NCI-H1417 treated with DMSO at 0.1 percent for 48 hours (cell line): ENCODE measurements around the gene FATE1.

Experiments used
- DNase-seq: peaks from one replicate; lab custom pipeline; 2025; lab: John Stamatoyannopoulos, UW

FATE1 gene

DNA sequence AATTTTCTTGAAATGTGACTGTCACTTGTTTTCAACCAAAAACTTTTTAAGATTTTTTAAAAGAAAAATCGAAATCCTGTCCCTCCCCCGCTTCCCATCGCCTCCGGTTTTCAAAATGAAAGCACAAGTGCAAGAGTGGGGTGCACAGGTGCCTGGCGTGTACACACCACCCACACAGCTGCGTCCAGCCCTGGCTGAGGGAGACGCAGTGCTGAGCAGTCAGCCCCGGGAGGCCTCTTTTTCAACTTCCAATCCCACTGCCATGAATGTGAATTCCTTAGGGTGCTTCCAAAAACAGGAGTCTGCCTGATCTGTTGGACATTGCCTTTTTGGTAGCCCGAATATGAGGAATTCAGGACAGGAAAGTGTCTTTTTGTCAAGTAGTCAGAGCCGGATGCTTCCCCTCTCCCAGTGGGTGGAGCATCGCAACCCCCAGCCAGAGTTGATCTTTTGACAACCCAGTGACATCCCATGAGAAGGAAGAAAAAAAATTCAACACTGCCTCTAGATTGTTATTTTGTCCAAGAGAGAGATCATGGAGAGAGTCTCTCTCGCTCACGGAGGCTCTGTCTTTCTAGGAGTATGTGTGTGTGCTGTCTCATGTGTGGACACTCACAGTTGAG lies 11.7 kb upstream of the FATE1 start:
- no peak for DNase-seq

DNA sequence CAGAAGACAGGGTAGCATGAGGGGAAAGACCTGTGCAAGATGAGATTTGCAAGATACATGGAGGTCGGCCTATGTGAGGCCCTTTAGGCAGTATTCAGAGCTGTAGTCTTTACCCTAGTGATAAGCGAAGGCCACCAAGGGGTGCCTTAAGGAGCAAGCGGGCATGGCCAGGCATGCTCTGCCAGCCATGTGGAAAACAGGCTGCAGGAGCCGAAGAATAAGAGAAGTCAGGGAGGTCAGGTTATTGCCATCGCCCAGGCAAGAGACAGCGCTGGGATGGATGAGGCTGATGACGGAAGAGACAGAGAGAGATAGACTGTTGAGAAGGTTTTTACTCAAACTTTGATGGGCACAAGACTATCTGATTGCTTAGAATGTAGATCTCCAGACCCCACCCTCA lies 7.0 kb upstream of the FATE1 start:
- DNase-seq, result no peak

DNA sequence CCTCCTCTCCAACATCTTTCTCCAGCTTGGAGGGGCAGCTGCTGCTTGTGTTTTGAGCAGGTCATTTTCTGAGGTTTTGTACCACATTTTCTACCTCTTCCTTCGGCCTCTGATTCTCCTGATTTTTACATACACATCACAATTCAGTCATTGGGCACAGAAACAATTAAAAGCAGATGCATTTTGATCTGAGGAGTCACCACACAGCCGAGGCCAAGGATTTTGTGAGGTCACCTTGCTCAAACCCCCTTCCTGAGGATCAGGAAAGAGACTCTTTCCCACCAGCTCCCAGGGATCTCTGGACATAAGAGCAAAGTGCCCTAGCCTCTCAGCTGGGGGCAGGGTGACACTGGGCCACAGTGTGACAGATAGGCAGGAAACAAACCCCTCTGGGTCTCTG lies 5.4 kb upstream of the FATE1 start:
- DNase-seq, result no peak

DNA sequence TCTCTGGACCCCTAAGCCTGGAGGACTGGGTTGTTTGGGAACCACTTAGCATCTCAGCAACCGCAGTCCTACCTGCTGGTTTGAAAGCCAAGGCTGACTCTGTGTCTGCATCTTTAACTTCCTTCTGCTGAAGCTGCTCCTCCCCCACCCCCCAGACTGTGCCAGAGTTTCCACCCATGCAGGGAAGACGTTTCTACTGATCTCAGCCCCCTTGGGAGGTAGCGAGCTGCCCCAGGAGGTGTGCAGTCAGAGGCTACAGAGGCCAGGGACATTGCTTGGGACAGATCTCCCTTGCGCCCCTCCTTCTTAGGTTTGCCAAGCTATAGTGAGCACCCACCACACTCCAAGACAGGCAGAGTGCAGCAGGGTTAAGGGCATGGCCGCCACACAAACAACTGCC lies 4.7 kb upstream of the FATE1 start:
- no peak for DNase-seq

DNA sequence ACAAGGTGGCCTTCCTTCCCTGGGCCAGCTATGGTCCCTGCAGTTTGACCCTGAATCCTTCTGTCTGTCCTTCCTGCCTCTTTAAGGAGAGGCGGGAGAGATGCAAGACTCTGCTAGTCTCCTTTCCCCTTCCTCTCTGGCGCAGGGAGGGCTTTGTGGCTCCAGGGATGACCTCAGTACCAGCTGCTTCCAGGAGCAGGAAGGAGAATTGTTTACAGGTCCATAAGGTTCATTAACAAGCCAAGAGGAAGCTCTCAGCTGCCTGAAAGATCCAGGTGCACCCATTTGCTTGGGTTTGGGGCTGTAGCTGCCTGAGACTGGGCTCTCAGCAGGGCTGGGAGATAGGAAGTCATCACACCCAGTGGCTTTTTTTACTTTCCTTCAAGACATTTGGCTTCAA lies 4.0 kb upstream of the FATE1 start:
- no peak for DNase-seq

DNA sequence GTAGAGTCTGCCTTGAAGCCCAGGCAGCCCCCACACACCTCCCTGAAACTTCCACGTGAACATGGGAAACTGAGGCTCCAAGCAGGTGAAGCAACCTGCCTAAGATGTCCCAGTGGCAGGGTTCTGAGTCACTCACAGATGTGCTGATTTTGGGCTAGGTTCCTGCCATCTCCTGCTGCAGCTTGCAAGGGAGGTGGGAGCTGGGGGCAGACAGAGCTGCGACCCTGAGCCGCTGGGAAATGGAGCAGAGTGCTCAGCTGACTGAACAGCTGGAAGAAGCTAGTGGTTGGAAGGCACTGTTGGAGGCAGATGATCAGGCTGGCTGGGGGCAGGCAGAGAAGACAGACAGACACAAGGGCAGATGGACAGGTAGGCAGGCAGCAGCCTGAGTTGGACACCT lies 3.6 kb upstream of the FATE1 start:
- no peak for DNase-seq

DNA sequence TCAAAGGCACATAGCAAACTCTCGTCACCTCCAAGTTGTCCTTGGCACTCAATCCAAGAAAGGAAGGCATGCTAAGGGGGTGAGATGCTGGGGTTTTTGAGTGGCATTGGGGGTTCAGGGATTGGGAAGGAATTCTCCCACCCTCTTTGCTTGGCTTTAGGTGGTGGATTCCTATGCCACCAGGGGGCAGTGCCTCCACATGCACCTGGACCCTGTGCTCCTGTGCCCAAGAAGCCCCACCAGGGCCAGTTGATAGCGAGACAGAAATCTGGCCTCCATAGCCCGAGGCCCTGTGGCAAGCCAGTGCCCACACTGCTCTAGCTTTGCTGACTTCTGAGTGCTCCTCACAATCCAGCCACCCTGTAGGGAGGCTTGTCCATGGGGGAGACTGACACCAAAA lies 2.0 kb upstream of the FATE1 start:
- no peak for DNase-seq

DNA sequence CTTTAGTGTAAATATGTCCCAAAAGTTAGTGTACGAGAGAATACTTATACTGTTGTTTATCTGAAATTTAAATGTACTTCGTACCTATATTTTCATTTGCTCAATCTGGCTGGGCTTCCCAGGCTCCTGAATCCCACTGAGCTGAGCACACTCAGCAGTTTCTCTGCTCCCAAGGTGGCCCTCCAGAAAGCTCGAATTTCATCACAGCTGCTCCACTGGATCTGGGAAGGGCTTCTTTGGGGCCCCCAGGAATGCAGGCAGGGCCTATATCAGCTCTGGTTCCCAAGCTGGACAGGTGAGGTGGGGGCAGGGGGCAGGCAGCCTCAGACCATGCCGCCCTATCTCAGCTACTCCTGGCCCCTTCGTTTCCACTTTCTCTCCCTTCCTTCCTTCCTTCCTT lies 1.5 kb upstream of the FATE1 start:
- DNase-seq, result no peak

DNA sequence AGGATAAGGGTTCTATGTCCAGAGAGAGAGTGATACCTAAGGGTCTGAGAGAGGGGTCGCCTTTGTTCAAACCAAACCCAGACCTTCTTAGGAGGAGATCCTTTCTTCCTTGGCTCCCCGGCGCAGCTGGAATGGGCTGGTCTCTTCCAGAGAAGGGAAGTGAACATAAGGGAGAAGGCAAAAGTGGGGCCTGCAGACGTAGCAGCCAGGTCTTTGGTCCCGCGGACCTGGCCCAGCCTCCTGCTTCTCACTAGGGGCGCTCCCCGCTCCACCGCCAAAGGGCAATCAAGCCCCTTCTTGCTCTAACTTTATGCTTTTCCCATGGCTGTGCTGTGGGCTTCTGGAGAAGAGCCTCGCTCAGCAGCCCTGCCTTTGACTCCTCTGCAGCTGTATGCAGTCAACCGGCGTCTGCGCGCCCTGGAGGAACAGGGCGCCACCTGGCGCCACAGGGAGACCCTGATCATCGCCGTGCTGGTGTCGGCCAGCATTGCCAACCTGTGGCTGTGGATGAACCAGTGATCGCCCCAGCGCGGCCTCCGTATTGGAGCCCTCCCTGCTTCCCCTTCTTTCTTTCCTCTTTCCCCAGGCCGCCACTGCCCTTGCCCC lies 6.5 kb downstream of the FATE1 start:
- DNase-seq, result no peak

DNA sequence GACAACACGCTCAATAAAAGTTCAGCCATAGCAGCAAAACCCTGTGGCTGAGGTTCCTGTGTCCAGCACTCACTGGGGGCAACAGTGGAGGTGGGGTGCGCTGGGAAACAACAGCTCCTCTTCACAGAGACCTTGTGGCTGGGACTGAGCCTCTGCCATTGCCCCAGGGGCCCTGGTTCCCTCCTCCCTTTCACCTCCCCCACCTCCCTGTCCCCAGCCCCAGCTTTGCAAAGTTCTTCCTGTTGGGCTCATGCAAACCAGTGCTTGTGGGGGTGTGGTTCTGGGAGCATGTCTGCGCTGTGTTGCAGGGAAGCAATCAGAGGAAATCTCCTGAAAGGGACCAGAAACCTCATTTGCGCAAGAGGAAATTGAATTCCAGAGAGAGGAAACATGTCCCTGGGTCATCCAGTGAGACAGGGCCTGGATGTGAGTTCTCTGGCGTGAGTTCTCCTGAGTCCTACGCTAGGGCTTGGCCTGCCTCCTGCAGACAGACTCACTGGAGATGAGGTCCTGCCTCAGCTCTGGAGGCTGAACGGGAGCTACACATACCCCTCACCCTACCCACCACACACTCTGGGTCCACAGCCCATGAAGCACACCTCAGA lies 7.4 kb downstream of the FATE1 start:
- no peak for DNase-seq

DNA sequence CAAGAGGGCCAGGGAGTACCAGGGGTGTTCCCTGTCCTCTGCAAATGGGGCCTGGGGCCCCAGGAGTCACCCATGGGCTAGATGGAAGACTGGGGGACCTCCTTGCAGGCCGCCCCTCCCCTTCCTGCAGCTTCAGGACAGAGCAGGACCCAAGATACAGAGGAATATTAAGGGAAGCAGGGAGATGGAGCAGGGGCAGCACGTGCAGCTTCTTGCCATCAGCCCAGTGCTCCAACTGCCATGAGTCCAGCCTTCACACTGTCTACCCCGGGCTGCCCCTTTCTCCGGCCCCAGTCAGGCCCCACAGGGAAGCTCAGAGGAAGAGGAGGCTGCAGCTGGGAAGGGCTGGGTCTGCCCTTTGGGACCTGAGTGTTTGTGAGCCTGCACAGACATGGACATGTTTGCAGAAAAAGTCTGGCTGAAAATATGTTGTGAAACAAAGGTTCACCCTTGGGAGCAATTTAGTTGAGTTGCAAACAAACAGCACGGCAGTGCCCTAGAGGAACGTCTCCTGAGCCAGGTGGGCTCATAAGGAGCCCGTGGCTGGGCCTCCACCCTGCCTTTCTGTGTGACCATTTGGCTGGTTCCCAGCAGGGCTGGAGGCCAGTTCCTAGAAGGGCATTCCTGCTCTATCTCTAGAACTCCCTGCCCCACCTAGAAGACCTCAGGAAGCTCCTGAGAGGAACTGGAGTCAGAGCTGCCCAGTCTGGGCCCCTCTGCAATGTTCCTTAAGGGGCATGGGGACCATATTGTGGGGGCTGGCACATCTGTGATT lies 8.9 kb downstream of the FATE1 start:
- no peak for DNase-seq

DNA sequence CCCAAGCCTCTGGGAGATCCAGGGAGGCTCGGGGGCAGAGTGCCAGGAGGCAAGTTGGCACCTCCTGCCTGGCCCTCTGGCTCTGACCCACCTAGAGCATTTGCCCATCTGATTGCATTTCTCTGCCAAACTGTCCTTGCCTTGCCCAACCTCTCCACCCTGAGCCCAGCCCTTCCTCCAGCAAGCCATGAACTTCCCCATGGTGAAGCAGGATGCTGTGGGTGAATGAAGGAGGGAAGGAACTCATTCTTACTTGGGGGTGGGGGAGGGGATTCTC lies 9.4 kb downstream of the FATE1 start:
- DNase-seq, result no peak

DNA sequence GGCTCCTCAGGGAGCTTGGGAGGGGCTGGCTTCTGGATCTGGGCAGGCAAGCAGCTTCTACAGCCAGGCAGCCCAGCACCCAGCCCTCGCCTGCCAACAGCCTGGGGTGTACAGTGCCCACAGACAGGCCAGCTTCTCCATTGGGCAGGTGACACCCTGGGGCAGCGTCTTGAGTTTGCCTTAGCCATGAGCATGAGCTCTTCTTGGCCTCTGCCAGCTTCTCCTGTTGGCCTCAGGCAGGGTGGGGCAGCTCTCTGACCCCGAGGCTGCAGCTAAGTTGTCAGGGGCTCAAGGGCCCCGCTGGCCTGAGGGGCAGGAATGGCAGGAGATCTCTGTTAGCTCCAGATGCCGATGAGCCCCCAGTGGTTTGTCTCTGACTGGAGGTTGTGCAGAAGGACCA lies 10.9 kb downstream of the FATE1 start:
- no peak for DNase-seq

DNA sequence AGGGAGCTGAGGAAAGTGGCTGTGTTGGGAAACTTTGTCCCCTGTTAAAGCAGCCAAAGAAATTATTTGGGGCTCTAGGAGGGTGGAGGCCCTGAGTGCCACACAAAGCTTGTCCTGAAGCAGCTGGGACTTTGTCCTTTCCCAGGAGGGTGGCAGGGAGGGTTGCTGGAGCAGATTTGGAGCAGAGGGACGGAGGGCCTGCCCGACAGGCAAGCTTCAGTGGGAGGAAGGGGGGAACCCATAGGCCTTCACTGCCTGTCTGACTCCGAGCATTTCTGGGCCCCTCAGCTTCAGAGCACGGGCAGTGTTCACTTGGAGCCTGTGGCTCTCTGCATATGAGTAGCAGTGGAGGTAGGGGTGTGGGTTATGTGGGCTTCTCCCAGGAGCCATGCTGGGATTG lies 11.5 kb downstream of the FATE1 start:
- DNase-seq, result no peak

DNA sequence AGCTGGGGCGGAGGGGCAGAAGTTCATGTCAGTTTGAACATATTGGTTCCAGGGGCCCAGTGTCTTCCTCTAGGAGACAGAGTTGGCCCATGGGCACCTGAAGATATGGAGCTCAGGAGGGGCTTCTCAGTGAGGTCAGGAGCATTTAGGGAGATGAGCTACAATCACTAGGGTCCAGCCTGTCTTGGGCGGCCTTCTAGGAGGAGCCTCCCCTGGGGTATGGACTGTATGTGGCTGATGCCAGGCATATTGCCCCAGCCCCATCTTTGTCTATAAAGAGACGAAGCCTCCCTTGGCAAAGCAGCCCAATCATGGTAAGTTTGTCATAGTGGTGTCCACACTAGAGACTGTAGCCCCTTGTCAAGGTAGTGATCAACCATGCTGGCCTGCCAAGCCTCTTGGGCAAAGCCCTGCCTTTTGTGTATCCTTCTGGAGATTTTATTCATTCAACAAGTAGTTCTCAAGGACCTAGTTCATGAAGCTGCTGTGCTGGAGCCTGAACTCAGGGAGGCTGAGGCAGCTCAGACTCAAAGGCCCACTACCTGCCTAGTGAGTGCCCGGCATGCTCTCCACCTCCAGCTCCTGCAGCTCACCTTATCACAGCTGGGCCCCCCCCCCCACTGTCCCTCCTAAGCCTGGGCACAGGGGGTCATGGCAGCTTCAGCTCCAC lies 13.4 kb downstream of the FATE1 start:
- DNase-seq, result no peak

DNA sequence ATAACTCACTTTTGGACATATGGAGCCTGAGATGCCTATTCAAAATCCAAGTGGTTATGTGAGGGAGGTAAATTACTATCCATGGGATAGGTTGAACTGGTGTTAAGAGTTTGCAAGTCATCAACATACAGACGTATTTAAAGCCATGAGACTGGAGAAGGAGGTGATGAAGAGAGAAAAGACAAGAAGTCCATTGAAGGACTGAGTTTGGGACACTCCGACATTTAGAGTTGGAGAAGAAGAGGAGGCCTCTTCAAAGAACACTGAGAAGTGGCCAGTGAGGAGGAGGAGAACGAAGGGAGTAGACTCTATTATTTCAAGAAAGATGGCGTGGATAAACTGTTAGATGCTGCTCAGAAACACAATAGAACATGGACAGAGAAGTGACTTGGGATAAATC lies 18.6 kb downstream of the FATE1 start, which contains the start of gene CNGA2:
Gene CNGA2, plus strand, starts transcription at position 301 of the 400 bp plus-strand sequence. CDS start 3,738 bp downstream, outside the sequence.
- no peak for DNase-seq

DNA sequence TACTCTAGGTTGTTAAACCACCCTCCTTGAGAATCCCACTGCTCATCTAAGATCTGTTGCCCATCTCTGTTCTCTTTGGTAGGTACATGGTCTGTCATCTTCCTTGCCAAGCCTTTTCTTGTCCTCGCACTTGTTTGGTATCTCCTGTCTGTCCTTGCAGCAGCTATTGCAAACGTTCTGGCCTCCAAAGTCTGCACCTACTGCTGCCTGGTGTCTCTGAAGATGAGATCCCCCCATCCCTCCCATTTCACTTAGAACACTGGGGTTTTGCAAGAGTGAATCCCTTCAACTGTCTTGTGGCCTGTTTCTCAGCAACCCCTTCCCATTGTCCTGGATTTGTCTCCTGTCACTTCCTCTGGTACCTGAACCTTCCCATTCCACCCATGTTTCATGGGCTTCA lies 19.4 kb downstream of the FATE1 start:
- no peak for DNase-seq

DNA sequence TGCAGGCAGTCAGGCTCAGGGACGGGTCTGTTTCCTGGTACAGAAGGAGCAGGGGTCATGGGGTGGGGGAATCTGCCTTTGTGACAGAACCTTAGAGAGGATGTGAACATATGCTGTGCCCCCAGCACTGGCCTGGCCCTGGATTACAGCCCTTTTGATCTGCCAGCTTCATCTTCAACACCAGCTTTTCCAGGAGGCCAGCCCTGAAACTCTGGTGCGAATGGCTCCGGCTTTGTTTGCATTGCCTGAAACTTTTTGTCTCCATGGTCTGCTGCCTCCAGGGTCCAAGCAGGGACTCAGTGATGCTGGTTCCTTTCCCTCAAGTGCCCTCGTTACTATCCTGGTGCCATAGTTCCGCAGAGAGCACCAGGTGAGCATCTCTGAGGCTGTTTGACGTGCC lies 20.9 kb downstream of the FATE1 start:
- DNase-seq, result no peak

DNA sequence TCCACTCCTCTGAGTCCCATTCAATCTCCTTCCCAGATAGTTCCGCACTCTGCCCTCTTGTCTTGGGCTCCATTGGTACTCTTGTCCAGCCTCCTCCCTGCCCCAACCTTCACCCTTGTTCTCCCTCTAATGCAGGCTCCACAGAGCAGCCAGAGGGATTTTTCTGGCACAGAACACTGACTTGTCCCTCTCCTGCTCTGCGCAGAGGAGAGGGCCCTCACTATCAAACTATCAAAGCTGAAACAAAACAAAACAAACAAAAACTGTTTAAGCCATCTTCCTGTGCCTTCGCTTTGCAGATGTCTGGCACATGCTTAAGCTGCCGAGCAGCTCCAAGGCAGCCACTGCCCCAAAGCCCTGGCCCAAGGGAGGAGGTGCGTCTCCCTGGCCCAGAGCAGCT lies 21.7 kb downstream of the FATE1 start:
- DNase-seq, result no peak

DNA sequence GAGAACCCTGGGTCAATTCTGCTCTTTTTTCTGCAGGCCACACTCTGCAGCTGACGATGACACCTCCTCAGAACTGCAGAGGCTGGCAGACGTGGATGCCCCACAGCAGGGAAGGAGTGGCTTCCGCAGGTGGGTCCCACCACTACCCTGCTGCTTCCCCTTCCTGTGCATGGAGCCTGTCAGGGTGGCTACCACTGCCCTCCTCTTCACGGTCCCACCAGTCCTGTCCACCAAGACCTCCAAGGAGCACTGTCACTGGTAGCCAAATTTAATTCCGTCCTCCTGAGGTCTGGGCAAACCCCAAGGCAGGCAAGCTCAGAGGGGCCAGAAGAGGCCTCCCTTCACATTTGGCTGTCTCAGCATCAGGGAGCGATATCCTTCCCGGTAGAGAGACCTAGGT lies 22.9 kb downstream of the FATE1 start:
- no peak for DNase-seq

DNA sequence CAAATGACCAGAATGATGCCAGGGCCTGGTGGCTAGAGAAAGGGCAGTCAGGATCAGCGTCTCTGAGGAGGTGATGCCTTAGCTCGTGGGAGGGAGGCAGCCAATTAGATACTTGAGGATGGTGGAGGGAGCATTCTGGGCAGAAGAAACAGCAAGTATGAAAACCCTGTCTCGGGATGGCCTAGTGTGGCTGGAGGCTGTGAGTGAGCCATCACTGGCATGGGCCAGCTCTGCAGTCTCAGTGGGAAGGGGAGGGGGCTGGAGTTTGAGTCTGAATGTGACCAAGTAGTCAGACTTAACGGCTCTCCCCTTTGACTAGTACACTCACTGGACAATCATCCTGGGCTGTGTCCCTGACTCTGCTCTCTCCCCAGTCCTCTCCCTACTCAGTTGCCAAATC lies 25.8 kb downstream of the FATE1 start:
- no peak for DNase-seq

DNA sequence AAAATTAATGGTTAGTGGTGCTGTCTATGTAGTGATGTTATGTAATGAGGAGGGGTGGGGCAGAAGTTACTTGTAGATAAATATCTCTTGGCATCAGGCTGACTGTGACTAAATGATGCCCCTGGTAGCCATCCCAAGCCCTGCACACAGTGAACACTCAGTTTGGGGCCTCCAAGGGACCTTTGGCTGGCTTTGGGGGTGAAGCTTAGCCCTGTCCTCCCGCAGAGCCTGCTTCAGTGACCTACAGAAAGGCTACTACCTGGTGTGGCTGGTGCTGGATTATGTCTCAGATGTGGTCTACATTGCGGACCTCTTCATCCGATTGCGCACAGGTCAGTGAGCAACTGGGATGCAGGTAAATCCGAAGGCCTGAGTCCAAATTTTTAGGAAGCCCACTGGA lies 26.5 kb downstream of the FATE1 start:
- DNase-seq, result no peak
